Muscle layer of colon (tissue), 2 donors: Measurements from ENCODE around the gene PSG6.
"Not testable (repeated sequence)": the region's sequence is repeated elsewhere in the genome, so short reads cannot be mapped to it uniquely, and the experiment has no call there.

Experiments
- H3K27ac ChIP-seq: one replicate; pipeline ENCODE4 v1.7.0; 2013; ENCODE audit warnings: low read depth, mild to moderate bottlenecking, low read length, moderate library complexity
- H3K27me3 ChIP-seq, 2 donors: one replicate each; pipeline ENCODE4 v1.7.0; 2013; ENCODE audit warnings: low read length in 2 of 2, mild to moderate bottlenecking in 2 of 2; ENCODE audit not compliant: insufficient read depth in 2 of 2, control insufficient read depth in 1 of 2
- H3K36me3 ChIP-seq: one replicate; pipeline ENCODE4 v1.7.0; 2013; ENCODE audit warnings: mild to moderate bottlenecking, low read length; ENCODE audit not compliant: insufficient read depth
- H3K4me1 ChIP-seq: one replicate; pipeline ENCODE4 v1.7.0; 2013; ENCODE audit warnings: mild to moderate bottlenecking, low read length; ENCODE audit not compliant: insufficient read depth
- H3K4me3 ChIP-seq, 2 donors: one replicate each; pipeline ENCODE4 v1.7.0; 2013; ENCODE audit warnings: low read length in 2 of 2, low read depth in 1 of 2, mild to moderate bottlenecking in 1 of 2, moderate library complexity in 1 of 2
- H3K9ac ChIP-seq: one replicate; pipeline ENCODE4 v1.7.0; 2013; ENCODE audit warnings: low read length
- H3K9me3 ChIP-seq: one replicate; pipeline ENCODE4 v1.7.0; 2013; ENCODE audit warnings: mild to moderate bottlenecking, low read length
- donor health status: abdominal sarcoma.
- donor health status: Adenocarcinoma of cecum.

PSG6 gene

GRCh38 chr19:42876596-42876995 lies 41.1 kb downstream of the PSG6 start:
- H3K9me3 ChIP-seq, H3K36me3 ChIP-seq, H3K4me1 ChIP-seq, H3K27me3 ChIP-seq, H3K4me3 ChIP-seq, H3K9ac ChIP-seq, H3K27ac ChIP-seq: not testable (repeated sequence)

GRCh38 chr19:42875881-42876280 lies 41.8 kb downstream of the PSG6 start:
- H3K4me1 ChIP-seq, H3K27ac ChIP-seq, H3K9ac ChIP-seq, H3K36me3 ChIP-seq, H3K9me3 ChIP-seq, H3K4me3 ChIP-seq, H3K27me3 ChIP-seq: not testable (repeated sequence)

- H3K4me3 ChIP-seq, H3K9me3 ChIP-seq, H3K36me3 ChIP-seq, H3K4me1 ChIP-seq, H3K27ac ChIP-seq, H3K27me3 ChIP-seq, H3K9ac ChIP-seq: not testable (repeated sequence)
Observed at GRCh38 chr19:42874901-42875813, 42.5 kb downstream of the PSG6 start.

GRCh38 chr19:42874136-42874535 lies 43.6 kb downstream of the PSG6 start:
- not testable (repeated sequence) for H3K9me3 ChIP-seq, H3K27ac ChIP-seq

GRCh38 chr19:42872608-42873007 lies 45.1 kb downstream of the PSG6 start:
- Histone ChIP-seq H3K27ac (no peak overlapping the region), H3K27me3 (no peaks in the 10 kb centered on the region), H3K36me3 (no peaks in the 10 kb centered on the region), H3K4me3 (no peak overlapping the region), H3K9me3 (no peaks in the 10 kb centered on the region), H3K9ac (no peak overlapping the region), H3K4me1 (no peaks in the 10 kb centered on the region)

More at GRCh38 chr19:42874136-42874535, 43.6 kb downstream of the PSG6 start:
- not testable (repeated sequence) for H3K36me3 ChIP-seq, H3K27me3 ChIP-seq, H3K4me3 ChIP-seq, H3K9ac ChIP-seq, H3K4me1 ChIP-seq

- Histone ChIP-seq H3K4me1 (no peaks in the 10 kb centered on the region), H3K9ac (no peak overlapping the region), H3K27me3 (no peaks in the 10 kb centered on the region), H3K9me3 (no peaks in the 10 kb centered on the region), H3K36me3 (no peaks in the 10 kb centered on the region), H3K27ac (no peak overlapping the region), H3K4me3 (no peak overlapping the region)
Observed at GRCh38 chr19:42857544-42857867, 60.2 kb downstream of the PSG6 start.

GRCh38 chr19:42856866-42857543 lies 60.7 kb downstream of the PSG6 start:
- H3K9me3 ChIP-seq, H3K9ac ChIP-seq, H3K27ac ChIP-seq, H3K36me3 ChIP-seq, H3K27me3 ChIP-seq, H3K4me3 ChIP-seq, H3K4me1 ChIP-seq: not testable (repeated sequence)

- H3K4me3 ChIP-seq, H3K9ac ChIP-seq, H3K4me1 ChIP-seq, H3K27me3 ChIP-seq, H3K36me3 ChIP-seq, H3K27ac ChIP-seq, H3K9me3 ChIP-seq: not testable (repeated sequence)
Observed at GRCh38 chr19:42854745-42855144, 62.9 kb downstream of the PSG6 start.

GRCh38 chr19:42853231-42853630 lies 64.5 kb downstream of the PSG6 start:
- H3K36me3 ChIP-seq, H3K9ac ChIP-seq, H3K9me3 ChIP-seq, H3K27me3 ChIP-seq, H3K4me1 ChIP-seq, H3K27ac ChIP-seq, H3K4me3 ChIP-seq: not testable (repeated sequence)

- H3K9me3 ChIP-seq, H3K27ac ChIP-seq, H3K4me3 ChIP-seq, H3K4me1 ChIP-seq, H3K27me3 ChIP-seq, H3K36me3 ChIP-seq, H3K9ac ChIP-seq: not testable (repeated sequence)
Observed at GRCh38 chr19:42852821-42853220, 64.9 kb downstream of the PSG6 start.
